Measurements from ENCODE around the gene PLEKHO2. TPM values are rescaled to one million over a fixed set of nuclear protein-coding genes. Genes with fewer than 3 reads are reported as not detected.
A peak's percentile ranks its signal among the peaks of the same experiment; 100 is the strongest.

The PLEKHO2 gene
- polyA plus RNA-seq, 3 donors, result 54.1 to 93.5 (median 78.0) TPM

DNA sequence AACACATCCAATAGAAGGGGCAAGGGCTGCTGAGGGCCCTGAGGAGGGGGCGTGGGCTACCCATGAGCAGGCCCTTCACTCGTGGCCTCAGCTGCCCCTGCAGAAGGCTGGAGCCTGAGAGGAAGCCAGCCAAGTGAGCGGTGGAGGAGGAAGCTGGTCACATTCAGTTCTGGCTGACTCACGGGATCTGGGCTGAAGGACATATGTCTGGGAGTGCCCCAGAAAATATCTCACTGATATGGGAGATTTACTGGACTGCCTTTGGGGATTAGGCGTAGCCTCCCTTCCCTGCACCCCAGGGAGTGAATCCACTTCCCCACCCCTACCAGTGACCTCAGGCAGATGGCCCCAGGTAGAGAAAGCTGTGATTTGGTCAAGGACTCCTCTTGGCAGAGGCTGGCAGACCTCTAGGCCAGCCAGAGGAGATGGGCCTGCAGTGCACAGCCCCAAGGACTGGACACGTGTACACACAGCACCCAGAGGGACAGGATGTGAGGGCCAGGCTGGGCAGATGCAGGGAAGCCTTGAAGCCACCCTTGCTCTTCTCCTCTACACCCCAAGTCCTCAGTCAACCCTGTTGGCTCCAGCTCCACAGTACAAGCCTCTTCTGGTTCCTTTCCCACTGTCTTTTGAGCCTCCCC lies 55.8 kb downstream of the PLEKHO2 start:
- TF ChIP-seq, protein P1, sequence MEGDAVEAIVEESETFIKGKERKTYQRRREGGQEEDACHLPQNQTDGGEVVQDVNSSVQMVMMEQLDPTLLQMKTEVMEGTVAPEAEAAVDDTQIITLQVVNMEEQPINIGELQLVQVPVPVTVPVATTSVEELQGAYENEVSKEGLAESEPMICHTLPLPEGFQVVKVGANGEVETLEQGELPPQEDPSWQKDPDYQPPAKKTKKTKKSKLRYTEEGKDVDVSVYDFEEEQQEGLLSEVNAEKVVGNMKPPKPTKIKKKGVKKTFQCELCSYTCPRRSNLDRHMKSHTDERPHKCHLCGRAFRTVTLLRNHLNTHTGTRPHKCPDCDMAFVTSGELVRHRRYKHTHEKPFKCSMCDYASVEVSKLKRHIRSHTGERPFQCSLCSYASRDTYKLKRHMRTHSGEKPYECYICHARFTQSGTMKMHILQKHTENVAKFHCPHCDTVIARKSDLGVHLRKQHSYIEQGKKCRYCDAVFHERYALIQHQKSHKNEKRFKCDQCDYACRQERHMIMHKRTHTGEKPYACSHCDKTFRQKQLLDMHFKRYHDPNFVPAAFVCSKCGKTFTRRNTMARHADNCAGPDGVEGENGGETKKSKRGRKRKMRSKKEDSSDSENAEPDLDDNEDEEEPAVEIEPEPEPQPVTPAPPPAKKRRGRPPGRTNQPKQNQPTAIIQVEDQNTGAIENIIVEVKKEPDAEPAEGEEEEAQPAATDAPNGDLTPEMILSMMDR (IDR thresholded peaks at IDR 0.05), result no peak
- Histone ChIP-seq H4K20me1 (ENCODE audit: insufficient read depth, low read length) (no peaks in the 10 kb centered on the region), H3K4me3 (replicated peaks in 1 of 3; ENCODE audit: low read depth in 2 of 3, low read length in 3 of 3) (peak overlapping the region in 1 of 3 experiments; percentile 34), H3K27me3 (ENCODE audit: control insufficient read depth in 2 of 2, insufficient read depth in 2 of 2, low read length in 2 of 2) (no peaks in the 10 kb centered on the region), H3K9ac (ENCODE audit: insufficient read depth, low read length, poor library complexity, severe bottlenecking) (peak overlapping the region; percentile 50), H3K4me1 (ENCODE audit: control insufficient read depth in 1 of 2, insufficient read depth in 2 of 2, low read length in 2 of 2) (peaks cover 60 to 68% of the 10 kb centered on the region in 2 donors), H3K79me2 (ENCODE audit: insufficient read depth, low read length) (no peaks in the 10 kb centered on the region), H2AFZ (ENCODE audit: insufficient read depth, low read depth, low read length, poor library complexity, severe bottlenecking) (no peak overlapping the region), H3K36me3 (replicated peaks in 1 of 2; ENCODE audit: control insufficient read depth in 1 of 2, insufficient read depth in 2 of 2, low read length in 2 of 2) (no peaks in the 10 kb centered on the region), H3K9me3 (replicated peaks in 1 of 2; ENCODE audit: control insufficient read depth in 1 of 2, insufficient read depth in 1 of 2, low read length in 2 of 2) (peaks cover 6 to 10% of the 10 kb centered on the region in 2 donors), H3K4me2 (replicated peaks; ENCODE audit: extremely low read depth, low read length, poor library complexity, severe bottlenecking) (peak overlapping the region; percentile 17), H3K27ac (ENCODE audit: low read depth in 1 of 2, low read length in 2 of 2) (peak overlapping the region; percentile 99)
- DNase-seq, result peak; percentile 84 to 91 (median 89)
- 10% methylated on average over 5 of the region's 6 CpGs for WGBS (ENCODE audit: insufficient coverage)
- intact Hi-C loops (cut with micrococcal nuclease), result loop anchor here in 1 of 2 donors (10.0 kb wide), 1 partner anchor 203 kb away; no protein-coding TSS in a partner anchor
- Mint-ChIP-seq H3K4me1 (peaks cover 67% of the 10 kb centered on the region), H3K27me3 (ENCODE audit: low read depth in 3 of 3) (no peaks in the 10 kb centered on the region), H3K4me3 (peak overlapping the region; percentile 21 to 37), H3K36me3 (peaks cover 9 to 13% of the 10 kb centered on the region in 2 donors), H3K9me3 (peaks cover 6 to 11% (median 10%) of the 10 kb centered on the region in 7 donors), H3K27ac (peak overlapping the region; percentile 99 to 100 (median 100))

DNA sequence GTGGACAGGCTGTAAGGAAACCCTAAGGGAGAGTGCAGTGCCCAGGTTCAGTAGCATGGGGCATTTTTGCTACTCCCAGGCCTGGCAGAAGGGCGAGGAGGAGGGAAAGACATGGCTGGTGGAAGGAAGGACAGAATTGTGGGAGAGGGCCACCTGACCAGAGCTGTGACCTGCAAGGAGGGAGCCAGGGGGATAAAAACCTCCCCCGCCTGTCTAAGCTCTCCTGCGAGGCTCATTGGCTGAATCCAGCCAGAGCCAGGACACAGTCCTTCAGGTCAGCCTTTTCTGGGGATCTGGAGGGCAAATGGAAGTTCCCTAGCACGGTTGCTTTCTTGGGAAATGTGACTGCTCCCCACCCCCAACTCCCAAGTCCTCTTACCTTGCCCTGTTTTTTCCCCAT lies 56.7 kb downstream of the PLEKHO2 start:
- peaks cover 57 to 66% of the 10 kb centered on the region in 2 donors for H3K4me1 ChIP-seq (ENCODE audit: control insufficient read depth in 1 of 2, insufficient read depth in 2 of 2, low read length in 2 of 2)
- H3K27ac ChIP-seq (ENCODE audit: low read depth in 1 of 2, low read length in 2 of 2), result peak overlapping the region; percentile 99
- H3K27me3 ChIP-seq (ENCODE audit: control insufficient read depth in 2 of 2, insufficient read depth in 2 of 2, low read length in 2 of 2), result no peaks in the 10 kb centered on the region
- peak overlapping the region in 5 of 7 donors; percentile 99 to 100 (median 100) for H3K27ac Mint-ChIP-seq
- peaks cover 6 to 10% of the 10 kb centered on the region in 2 donors for H3K9me3 ChIP-seq (replicated peaks in 1 of 2; ENCODE audit: control insufficient read depth in 1 of 2, insufficient read depth in 1 of 2, low read length in 2 of 2)
- H2AFZ ChIP-seq (ENCODE audit: insufficient read depth, low read depth, low read length, poor library complexity, severe bottlenecking), result no peak overlapping the region
- peaks cover 67% of the 10 kb centered on the region for H3K4me1 Mint-ChIP-seq
- H4K20me1 ChIP-seq (ENCODE audit: insufficient read depth, low read length), result no peaks in the 10 kb centered on the region
- intact Hi-C loops (cut with micrococcal nuclease), result loop anchor here in 1 of 2 donors (10.0 kb wide), 1 partner anchor 204 kb away; no protein-coding TSS in a partner anchor
- H3K36me3 Mint-ChIP-seq, result peaks cover 5 to 9% of the 10 kb centered on the region in 2 donors
- H3K36me3 ChIP-seq (replicated peaks in 1 of 2; ENCODE audit: control insufficient read depth in 1 of 2, insufficient read depth in 2 of 2, low read length in 2 of 2), result no peaks in the 10 kb centered on the region
- H3K9ac ChIP-seq (ENCODE audit: insufficient read depth, low read length, poor library complexity, severe bottlenecking), result peak overlapping the region; percentile 50
- no peaks in the 10 kb centered on the region for H3K27me3 Mint-ChIP-seq (ENCODE audit: low read depth in 3 of 3)
- DNase-seq, result no peak
- peaks cover 6 to 11% (median 10%) of the 10 kb centered on the region in 7 donors for H3K9me3 Mint-ChIP-seq
- H3K4me2 ChIP-seq (replicated peaks; ENCODE audit: extremely low read depth, low read length, poor library complexity, severe bottlenecking), result no peak overlapping the region
- no peak overlapping the region for H3K4me3 Mint-ChIP-seq
- no peaks in the 10 kb centered on the region for H3K79me2 ChIP-seq (ENCODE audit: insufficient read depth, low read length)
- 80% methylated on average over 2 of the region's 4 CpGs for WGBS (ENCODE audit: insufficient coverage)
- no peak overlapping the region for H3K4me3 ChIP-seq (replicated peaks in 1 of 3; ENCODE audit: low read depth in 2 of 3, low read length in 3 of 3)
- TF ChIP-seq, protein P1 (IDR thresholded peaks at IDR 0.05), result no peak

Data from CD14-positive monocyte (primary cell).